ENCODE results near the gene CADM1. TPM values are rescaled to one million over a fixed set of nuclear protein-coding genes. Genes with fewer than 3 reads are reported as not detected.

The CADM1 gene
- total and polyA plus RNA-seq, 2 donors (not counting 1 experiment from before 2014, with no cell fraction given) = 15.4 to 86.0 TPM

- Histone ChIP-seq H3K9me3 (ENCODE audit: control insufficient read depth, insufficient read depth, low read depth, low read length) (no peaks in the 10 kb centered on the region), H3K79me2 (ENCODE audit: control insufficient read depth, insufficient read depth, low read length) (no peaks in the 10 kb centered on the region), H3K27ac (ENCODE audit: insufficient read depth, low read length) (no peak overlapping the region), H3K36me3 (ENCODE audit: control insufficient read depth, insufficient read depth, low read length) (no peaks in the 10 kb centered on the region), H4K20me1 (ENCODE audit: control insufficient read depth, extremely low read depth, insufficient read depth, low read length) (no peaks in the 10 kb centered on the region), H3K4me1 (ENCODE audit: control insufficient read depth, extremely low read depth, insufficient read depth, low read length) (no peaks in the 10 kb centered on the region), H3K9ac (ENCODE audit: insufficient read depth, low read length) (no peak overlapping the region), H3K4me2 (ENCODE audit: extremely low read depth, insufficient read depth, low read length) (no peak overlapping the region), H3K27me3 (ENCODE audit: control insufficient read depth, insufficient read depth, low read length) (no peaks in the 10 kb centered on the region), H3K4me3 (replicated peaks in 1 of 4; ENCODE audit: control extremely low read depth in 1 of 4, insufficient read depth in 1 of 4, low read depth in 3 of 4, low read length in 4 of 4) (no peak overlapping the region), H2AFZ (ENCODE audit: low read length) (no peak overlapping the region)
- TF ChIP-seq CTCF (conservative IDR thresholded peaks at IDR 0.05 in 1 of 2, IDR thresholded peaks at IDR 0.05 in 1 of 2; ENCODE audit: low read depth in 1 of 2, low read length in 2 of 2) (no peak), EZH2 (IDR thresholded peaks at IDR 0.05; ENCODE audit: low read length, missing control alignments) (no peak)
- DNase-seq (ENCODE audit: low read depth in 2 of 2) = no peak
These were observed 353.2 kb downstream of the CADM1 start for GRCh38 chr11:115151010-115151409.

DNA sequence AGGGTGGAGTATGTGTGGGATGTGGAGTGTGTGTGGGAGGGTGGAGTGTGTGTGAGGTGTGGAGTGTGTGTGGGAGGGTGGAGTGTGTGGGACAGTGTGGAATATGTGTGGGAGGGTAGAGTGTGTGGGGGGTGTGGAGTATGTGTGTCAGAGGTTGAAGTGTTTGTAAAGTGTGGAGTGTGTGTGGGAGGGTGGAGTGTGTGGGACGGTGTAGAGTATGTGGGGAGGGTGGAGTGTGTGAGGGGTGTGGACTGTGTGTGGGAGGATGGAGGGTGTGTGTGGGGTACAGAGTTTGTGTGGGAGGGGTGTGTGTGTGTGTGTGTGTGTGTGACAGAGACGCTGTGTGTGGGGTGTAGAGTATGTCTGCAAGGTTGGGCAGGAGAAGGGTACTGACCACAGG is 355.5 kb downstream of the CADM1 start:
- Histone ChIP-seq H3K9me3 (ENCODE audit: control insufficient read depth, insufficient read depth, low read depth, low read length) (no peaks in the 10 kb centered on the region), H4K20me1 (ENCODE audit: control insufficient read depth, extremely low read depth, insufficient read depth, low read length) (no peaks in the 10 kb centered on the region), H3K4me3 (replicated peaks in 1 of 4; ENCODE audit: control extremely low read depth in 1 of 4, insufficient read depth in 1 of 4, low read depth in 3 of 4, low read length in 4 of 4) (no peak overlapping the region), H3K27me3 (ENCODE audit: control insufficient read depth, insufficient read depth, low read length) (no peaks in the 10 kb centered on the region), H3K36me3 (ENCODE audit: control insufficient read depth, insufficient read depth, low read length) (no peaks in the 10 kb centered on the region), H3K9ac (ENCODE audit: insufficient read depth, low read length) (no peak overlapping the region), H3K79me2 (ENCODE audit: control insufficient read depth, insufficient read depth, low read length) (no peaks in the 10 kb centered on the region), H3K4me1 (ENCODE audit: control insufficient read depth, extremely low read depth, insufficient read depth, low read length) (no peaks in the 10 kb centered on the region), H2AFZ (ENCODE audit: low read length) (no peak overlapping the region), H3K27ac (ENCODE audit: insufficient read depth, low read length) (no peak overlapping the region), H3K4me2 (ENCODE audit: extremely low read depth, insufficient read depth, low read length) (no peak overlapping the region)
- DNase-seq (ENCODE audit: low read depth in 2 of 2) = no peak
- TF ChIP-seq EZH2 (IDR thresholded peaks at IDR 0.05; ENCODE audit: low read length, missing control alignments) (no peak), CTCF (conservative IDR thresholded peaks at IDR 0.05 in 1 of 2, IDR thresholded peaks at IDR 0.05 in 1 of 2; ENCODE audit: low read depth in 1 of 2, low read length in 2 of 2) (no peak)

DNA sequence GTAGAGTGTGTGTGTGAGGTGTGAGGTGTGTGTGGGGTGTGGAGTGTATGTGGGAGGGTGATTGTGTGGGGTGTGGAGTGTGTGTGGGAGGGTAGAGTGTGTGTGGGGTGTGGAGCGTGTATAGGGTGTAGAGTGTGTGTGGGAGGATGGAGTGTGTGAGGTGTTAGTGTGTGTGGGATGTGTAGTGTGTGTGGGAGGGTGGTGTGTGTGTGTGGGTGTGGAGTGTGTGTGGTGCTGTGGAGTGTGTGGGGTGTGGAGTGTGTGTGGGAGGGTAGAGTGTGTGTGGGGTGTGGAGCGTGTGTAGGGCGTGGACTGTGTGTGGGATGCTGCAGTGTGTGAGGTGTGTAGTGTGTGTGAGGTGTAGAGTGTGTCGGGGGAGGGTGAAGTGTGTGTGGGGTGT is 356.1 kb downstream of the CADM1 start:
- H3K27ac ChIP-seq (ENCODE audit: insufficient read depth, low read length) = no peak overlapping the region
- H3K27me3 ChIP-seq (ENCODE audit: control insufficient read depth, insufficient read depth, low read length) = no peaks in the 10 kb centered on the region
- H3K79me2 ChIP-seq (ENCODE audit: control insufficient read depth, insufficient read depth, low read length) = no peaks in the 10 kb centered on the region
- no peak for DNase-seq (ENCODE audit: low read depth in 2 of 2)
- H4K20me1 ChIP-seq (ENCODE audit: control insufficient read depth, extremely low read depth, insufficient read depth, low read length) = no peaks in the 10 kb centered on the region
- H3K9ac ChIP-seq (ENCODE audit: insufficient read depth, low read length) = no peak overlapping the region
- no peak overlapping the region for H3K4me3 ChIP-seq (replicated peaks in 1 of 4; ENCODE audit: control extremely low read depth in 1 of 4, insufficient read depth in 1 of 4, low read depth in 3 of 4, low read length in 4 of 4)
- H3K9me3 ChIP-seq (ENCODE audit: control insufficient read depth, insufficient read depth, low read depth, low read length) = no peaks in the 10 kb centered on the region
- H3K4me2 ChIP-seq (ENCODE audit: extremely low read depth, insufficient read depth, low read length) = no peak overlapping the region
- no peaks in the 10 kb centered on the region for H3K4me1 ChIP-seq (ENCODE audit: control insufficient read depth, extremely low read depth, insufficient read depth, low read length)
- TF ChIP-seq CTCF (conservative IDR thresholded peaks at IDR 0.05 in 1 of 2, IDR thresholded peaks at IDR 0.05 in 1 of 2; ENCODE audit: low read depth in 1 of 2, low read length in 2 of 2) = no peak
- no peak for TF ChIP-seq EZH2 (IDR thresholded peaks at IDR 0.05; ENCODE audit: low read length, missing control alignments)
- H3K36me3 ChIP-seq (ENCODE audit: control insufficient read depth, insufficient read depth, low read length) = no peaks in the 10 kb centered on the region
- no peak overlapping the region for H2AFZ ChIP-seq (ENCODE audit: low read length)
